IMR-90 (cell line): ENCODE results near the gene WDR1. TPM values are rescaled to one million over a fixed set of nuclear protein-coding genes. Genes with fewer than 3 reads are reported as not detected.

ENCODE experiments used
- ATAC-seq: fragments of 200-7000 bp; cut with Tn5 transposase; 2 replicates; pipeline ENCODE4 v1.9.1; 2020; ENCODE audit warnings: low read depth, mild to moderate bottlenecking, moderate library complexity
- BruUV-seq: library from RNA; stranded (reverse); fragments of 400-500 nt; replicated peaks from 2 replicates; lab custom pipeline; 2021; lab: Mats Ljungman, UMichigan
- CTCF ChIA-PET: fragments of 300-600 bp; formaldehyde crosslinking; extraction: SDS; loops from one replicate; lab custom pipeline; 2021; ENCODE audit warnings: antibody characterized with exemption; lab: Yijun Ruan, JAX
- POLR2A ChIA-PET: fragments of 300-600 bp; sonication (Branson Sonifier 250); formaldehyde crosslinking; loops from one replicate; lab custom pipeline; 2022; ENCODE audit warnings: antibody characterized with exemption; ENCODE audit not compliant: unreplicated experiment; lab: Charles Lee
- DNase-seq: peaks from one replicate; pipeline ENCODE4 v3.0.0; 2013
- H2AFZ ChIP-seq: replicated peaks from 2 replicates; pipeline ENCODE3; 2013; ENCODE audit warnings: low read length, mild to moderate bottlenecking; ENCODE audit not compliant: poor library complexity
- H2AK5ac ChIP-seq: 2 replicates; pipeline ENCODE4 v1.6.1; 2013; ENCODE audit warnings: low read depth, low read length, inconsistent platforms
- H2AK9ac ChIP-seq: replicated peaks from 2 replicates; pipeline ENCODE3; 2013; ENCODE audit warnings: mild to moderate bottlenecking, low read depth, low read length, moderate library complexity; ENCODE audit not compliant: poor library complexity
- H2BK120ac ChIP-seq: 2 replicates; pipeline ENCODE4 v1.6.1; 2013; ENCODE audit warnings: low read depth, low read length, inconsistent platforms
- H2BK15ac ChIP-seq: 3 replicates; pipeline ENCODE4 v1.6.1; 2013; ENCODE audit warnings: low read depth, low read length, inconsistent platforms
- H2BK20ac ChIP-seq: 2 replicates; pipeline ENCODE4 v1.6.1; 2013; ENCODE audit warnings: low read depth, mild to moderate bottlenecking, inconsistent platforms, low read length, moderate library complexity
- H2BK5ac ChIP-seq: 2 replicates; pipeline ENCODE4 v1.6.1; 2013; ENCODE audit warnings: mild to moderate bottlenecking, low read depth, low read length, inconsistent platforms; ENCODE audit not compliant: poor library complexity, severe bottlenecking
- H3K14ac ChIP-seq: replicated peaks from 2 replicates; pipeline ENCODE4 v1.6.1; 2013; ENCODE audit warnings: low read depth, low read length, inconsistent platforms
- H3K18ac ChIP-seq: 2 replicates; pipeline ENCODE4 v1.6.1; 2013; ENCODE audit warnings: low read depth, low read length, control low read depth
- H3K23ac ChIP-seq: 2 replicates; pipeline ENCODE4 v1.6.1; 2013; ENCODE audit warnings: low read depth, low read length, inconsistent platforms
- H3K27ac ChIP-seq: 2 replicates; pipeline ENCODE4 v1.5.1; 2013; ENCODE audit warnings: mild to moderate bottlenecking, control low read depth, low read length; ENCODE audit not compliant: insufficient read depth
- H3K27me3 ChIP-seq: 2 replicates; pipeline ENCODE4 v1.6.1; 2013; ENCODE audit warnings: low read length; ENCODE audit not compliant: control insufficient read depth, insufficient read depth
- H3K36me3 ChIP-seq: 2 replicates; pipeline ENCODE4 v1.6.1; 2013; ENCODE audit warnings: low read length, mixed read lengths; ENCODE audit not compliant: control insufficient read depth, insufficient read depth
- H3K4ac ChIP-seq: 2 replicates; pipeline ENCODE4 v1.6.1; 2013; ENCODE audit warnings: low read depth, low read length, inconsistent platforms
- H3K4me1 ChIP-seq: 2 replicates; pipeline ENCODE4 v1.6.1; 2013; ENCODE audit warnings: low read length, mixed read lengths; ENCODE audit not compliant: control insufficient read depth, insufficient read depth
- H3K4me2 ChIP-seq: 2 replicates; pipeline ENCODE4 v1.6.1; 2013; ENCODE audit warnings: low read depth, mild to moderate bottlenecking, control low read depth, low read length, moderate library complexity
- H3K4me3 ChIP-seq: 2 replicates; pipeline ENCODE4 v1.5.1; 2013; ENCODE audit warnings: low read depth, mild to moderate bottlenecking, control low read depth, low read length, moderate library complexity; ENCODE audit not compliant: insufficient read depth
- H3K56ac ChIP-seq: 2 replicates; pipeline ENCODE4 v1.6.1; 2013; ENCODE audit warnings: low read length, inconsistent platforms; ENCODE audit not compliant: insufficient read depth; ENCODE audit errors: extremely low read depth
- H3K79me1 ChIP-seq, 2 experiments: 2 replicates each; pipeline ENCODE4 v1.6.1; 2013; ENCODE audit warnings: low read length in 2 of 2, inconsistent platforms in 1 of 2, low read depth in 1 of 2
- H3K9ac ChIP-seq: 2 replicates; pipeline ENCODE4 v1.6.1; 2013; ENCODE audit warnings: low read depth, low read length, control low read depth
- H3K9me1 ChIP-seq: 2 replicates; pipeline ENCODE4 v1.6.1; 2013; ENCODE audit warnings: low read length, inconsistent platforms; ENCODE audit not compliant: insufficient read depth
- H3K9me3 ChIP-seq: 2 replicates; pipeline ENCODE4 v1.6.1; 2013; ENCODE audit warnings: low read length; ENCODE audit not compliant: control insufficient read depth, insufficient read depth
- H4K20me1 ChIP-seq: 2 replicates; pipeline ENCODE4 v1.6.1; 2013; ENCODE audit warnings: low read length, inconsistent platforms; ENCODE audit not compliant: insufficient read depth
- H4K5ac ChIP-seq: 2 replicates; pipeline ENCODE4 v1.6.1; 2013; ENCODE audit warnings: mild to moderate bottlenecking, low read depth, low read length, control low read depth
- H4K8ac ChIP-seq, 2 experiments: 2 replicates each; pipeline ENCODE4 v1.6.1; 2013; ENCODE audit warnings: low read depth in 2 of 2, low read length in 2 of 2, control low read depth in 1 of 2, inconsistent platforms in 1 of 2
- H4K91ac ChIP-seq: 2 replicates; pipeline ENCODE4 v1.6.1; 2013; ENCODE audit warnings: low read depth, low read length, inconsistent platforms; ENCODE audit not compliant: insufficient read depth
- CEBPB ChIP-seq: IDR thresholded peaks from 2 replicates; pipeline ENCODE4 v1.6.1; 2012; ENCODE audit warnings: low read depth, low read length, improper control_type of control experiment
- CHD1 ChIP-seq: IDR thresholded peaks from 2 replicates; pipeline ENCODE4 v1.6.1; 2012; ENCODE audit warnings: low read depth, low read length, improper control_type of control experiment
- CTCF ChIP-seq: conservative IDR thresholded peaks from 2 replicates; pipeline ENCODE4 v1.5.1; 2012; ENCODE audit warnings: mild to moderate bottlenecking, low read depth, low read length, improper control_type of control experiment
- FOS ChIP-seq: fragments of 150-350 bp; IDR thresholded peaks from 2 replicates; pipeline ENCODE4 v1.6.1; 2016; ENCODE audit warnings: low read depth, low read length
- MAFK ChIP-seq: IDR thresholded peaks from 2 replicates; pipeline ENCODE4 v1.6.1; 2012; ENCODE audit warnings: low read depth, low read length, improper control_type of control experiment
- MAZ ChIP-seq: IDR thresholded peaks from 2 replicates; pipeline ENCODE4 v1.6.1; 2012; ENCODE audit warnings: low read depth, mild to moderate bottlenecking, low read length, improper control_type of control experiment, moderate library complexity, borderline replicate concordance
- MXI1 ChIP-seq: IDR thresholded peaks from 2 replicates; pipeline ENCODE4 v1.6.1; 2012; ENCODE audit warnings: low read depth, mild to moderate bottlenecking, low read length, moderate library complexity, borderline replicate concordance
- NFE2L2 ChIP-seq: fragments of 150-350 bp; IDR thresholded peaks from 2 replicates; pipeline ENCODE4 v1.6.1; 2016; ENCODE audit warnings: low read depth, mild to moderate bottlenecking, low read length
- POLR2A ChIP-seq: IDR thresholded peaks from 2 replicates; pipeline ENCODE4 v1.6.1; 2012; ENCODE audit warnings: mild to moderate bottlenecking, low read depth, low read length
- RAD21 ChIP-seq: IDR thresholded peaks from 2 replicates; pipeline ENCODE4 v1.6.1; 2012; ENCODE audit warnings: low read length, improper control_type of control experiment
- RCOR1 ChIP-seq: IDR thresholded peaks from 2 replicates; pipeline ENCODE4 v1.6.1; 2012; ENCODE audit warnings: mild to moderate bottlenecking, low read length, improper control_type of control experiment; ENCODE audit not compliant: insufficient replicate concordance
- SMC3 ChIP-seq: fragments of 150-350 bp; IDR thresholded peaks from 2 replicates; pipeline ENCODE4 v1.6.1; 2016; ENCODE audit warnings: low read depth, mild to moderate bottlenecking, antibody characterized with exemption, low read length, moderate library complexity
- WGBS, 2 experiments: methylation state at CpG; one replicate each; pipeline versions ENCODE4 v1.1.5 to v1.1.7; 2013; ENCODE audit warnings: missing lambda C conversion rate in 2 of 2; ENCODE audit not compliant: insufficient read length in 1 of 2; ENCODE audit errors: extremely low coverage in 2 of 2; 5-methylcytosine and 5-hydroxymethylcytosine counted together
- dilution Hi-C: fragments of 300-500 bp; cut with HindIII; formaldehyde crosslinking; loops from one replicate; pipeline ENCODE4 v1.14.3; 2018; ENCODE audit warnings: low sequenced_read_pairs; ENCODE audit not compliant: unreplicated experiment
- in situ Hi-C: fragments of 300-500 bp; cut with MboI; formaldehyde crosslinking; loops from 3 replicates; pipeline ENCODE4 v1.14.3; 2019; ENCODE audit warnings: low sequenced_read_pairs, inconsistent platforms, mixed read lengths
- intact Hi-C: fragments of 100-400 bp; cut with micrococcal nuclease; formaldehyde crosslinking; loops from 2 replicates; pipeline ENCODE4 v1.10.0; 2022
- polyA plus RNA-seq, 3 experiments: library from polyadenylated mRNA; depleted of rRNA; stranded (reverse); fragments of >200 nt; gene quantifications; 2 replicates each; pipeline ENCODE4 v1.2.3, GENCODE V29; 2012; ENCODE audit warnings: low replicate concordance in 1 of 3
- total RNA-seq: library from RNA; depleted of rRNA; stranded (reverse); fragments of >200 nt; gene quantifications from 2 replicates; pipeline ENCODE4 v1.2.3, GENCODE V29; 2012

WDR1 gene
- total and polyA plus RNA-seq, 2 of the 4 experiments (the other 2 are of a cell fraction): 725 to 992 TPM

- Histone ChIP-seq H2AK9ac (peak overlapping the region; percentile 43), H3K14ac (no peak overlapping the region), H3K79me1 (peaks cover 15 to 84% of the 10 kb centered on the region in 2 experiments), H3K9me3 (no peaks in the 10 kb centered on the region), H4K8ac (peak overlapping the region in 1 of 2 experiments; percentile 20; a peak in 1 of 4 replicates), H2BK5ac (peak overlapping the region; percentile 55), H3K4me2 (no peak overlapping the region), H2BK15ac (no peak overlapping the region), H3K36me3 (peaks cover 89% of the 10 kb centered on the region), H4K5ac (no peak overlapping the region), H3K4me3 (no peak overlapping the region), H2BK120ac (peak overlapping the region; percentile 8; the same call in 1 of the 2 replicates), H2AFZ (no peak overlapping the region), H3K56ac (no peak overlapping the region), H4K91ac (no peak overlapping the region), H3K27me3 (no peaks in the 10 kb centered on the region), H3K9ac (no peak overlapping the region), H3K23ac (peak overlapping the region; percentile 44), H2AK5ac (peak overlapping the region; percentile 37; the same call in 1 of the 2 replicates), H3K4me1 (peaks cover 63% of the 10 kb centered on the region), H4K20me1 (peaks cover 100% of the 10 kb centered on the region), H3K4ac (peak overlapping the region; percentile 42), H2BK20ac (no peak overlapping the region), H3K27ac (peak overlapping the region; percentile 57), H3K18ac (no peak overlapping the region), H3K9me1 (peaks cover 61% of the 10 kb centered on the region)
- ChIA-PET CTCF (interaction anchor here (0.6 kb wide), 1 partner anchor 99 kb away, joined by 6 read pairs; no protein-coding TSS in a partner anchor), POLR2A (no interaction called here)
- intact Hi-C loops: loop anchor here (1.0 to 5.0 kb wide), 2 partner anchors 8 to 51 kb away; no protein-coding TSS in a partner anchor
- ATAC-seq (no peak), DNase-seq (no peak)
- no TSS peak for BruUV-seq
- in situ Hi-C loops: loop anchor here (25.0 kb wide), 2 partner anchors 89 to 1661 kb away; partner anchors contain the start of genes ACOX3 and TRMT44
- dilution Hi-C loops: no loop called here
- WGBS, 2 experiments: 100% methylated on average over 2 of the region's 9 CpGs; no CpG with 5 or more reads in 1 of the 2 experiments
- TF ChIP-seq NFE2L2 (no peak), FOS (no peak), MXI1 (no peak), CHD1 (no peak), CTCF (no peak), RAD21 (no peak), RCOR1 (no peak), POLR2A (no peak), SMC3 (no peak), MAZ (no peak), MAFK (no peak), CEBPB (no peak)
Observed at GRCh38 chr4:10097906-10098779, 18.5 kb downstream of the WDR1 start.
